HUES48 (cell line): ENCODE measurements around the gene BCAS3.

Experiments used
- H3K27ac ChIP-seq: one replicate; pipeline ENCODE4 v1.7.0; 2013; ENCODE audit warnings: low read depth, low read length, inconsistent platforms
- H3K27me3 ChIP-seq: 2 replicates; pipeline ENCODE4 v1.6.1; 2013; ENCODE audit warnings: mild to moderate bottlenecking, low read length; ENCODE audit not compliant: control insufficient read depth, insufficient read depth
- H3K36me3 ChIP-seq: 2 replicates; pipeline ENCODE4 v1.6.1; 2013; ENCODE audit warnings: low read length; ENCODE audit not compliant: control insufficient read depth, insufficient read depth
- H3K4me1 ChIP-seq: 2 replicates; pipeline ENCODE4 v1.6.1; 2013; ENCODE audit warnings: mild to moderate bottlenecking, low read length; ENCODE audit not compliant: control insufficient read depth, insufficient read depth
- H3K4me3 ChIP-seq: 2 replicates; pipeline ENCODE4 v1.5.1; 2013; ENCODE audit warnings: mild to moderate bottlenecking, low read depth, low read length
- H3K9ac ChIP-seq: 2 replicates; pipeline ENCODE4 v1.6.1; 2013; ENCODE audit warnings: mild to moderate bottlenecking, low read depth, low read length, moderate library complexity
- H3K9me3 ChIP-seq: 2 replicates; pipeline ENCODE4 v1.6.1; 2013; ENCODE audit warnings: low read length; ENCODE audit not compliant: control insufficient read depth, insufficient read depth

BCAS3 gene

GRCh38 chr17:61205931-61206330 is 528.3 kb downstream of the BCAS3 start:
- Histone ChIP-seq H3K27ac (no peak overlapping the region), H3K4me1 (peaks cover 19% of the 10 kb centered on the region), H3K36me3 (no peaks in the 10 kb centered on the region), H3K9me3 (no peaks in the 10 kb centered on the region), H3K4me3 (no peak overlapping the region), H3K27me3 (no peaks in the 10 kb centered on the region), H3K9ac (no peak overlapping the region)

- H3K4me3 ChIP-seq, result no peak overlapping the region
- H3K4me1 ChIP-seq, result peaks cover 29% of the 10 kb centered on the region
- H3K36me3 ChIP-seq, result no peaks in the 10 kb centered on the region
- H3K27ac ChIP-seq, result no peak overlapping the region
- no peak overlapping the region for H3K9ac ChIP-seq
- H3K27me3 ChIP-seq, result no peaks in the 10 kb centered on the region
- no peaks in the 10 kb centered on the region for H3K9me3 ChIP-seq
These were observed 529.3 kb downstream of the BCAS3 start for GRCh38 chr17:61206922-61207321.

GRCh38 chr17:61208301-61209105 is 530.9 kb downstream of the BCAS3 start:
- H3K4me1 ChIP-seq, result peaks cover 30% of the 10 kb centered on the region
- H3K27ac ChIP-seq, result no peak overlapping the region
- H3K27me3 ChIP-seq, result no peaks in the 10 kb centered on the region
- no peaks in the 10 kb centered on the region for H3K9me3 ChIP-seq
- H3K4me3 ChIP-seq, result no peak overlapping the region
- no peak overlapping the region for H3K9ac ChIP-seq
- no peaks in the 10 kb centered on the region for H3K36me3 ChIP-seq

DNA sequence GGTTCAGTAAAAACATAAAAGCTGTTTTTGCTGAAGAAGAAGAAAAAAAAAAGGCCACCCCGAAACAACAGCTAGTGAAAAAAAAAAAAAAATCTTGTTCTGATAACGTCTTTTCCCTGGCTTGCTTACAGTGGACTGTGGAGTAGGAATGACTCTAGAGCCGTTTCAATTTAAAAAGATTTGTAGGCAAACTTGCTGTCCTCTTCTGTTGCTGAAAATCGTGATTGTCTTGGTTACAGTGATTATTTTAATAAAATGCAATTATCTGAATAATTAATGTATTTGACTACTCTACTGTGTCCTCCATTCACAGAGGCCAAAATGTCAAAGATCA is 531.4 kb downstream of the BCAS3 start:
- no peaks in the 10 kb centered on the region for H3K27me3 ChIP-seq
- no peaks in the 10 kb centered on the region for H3K9me3 ChIP-seq
- no peak overlapping the region for H3K9ac ChIP-seq
- H3K4me3 ChIP-seq, result no peak overlapping the region
- peaks cover 24% of the 10 kb centered on the region for H3K4me1 ChIP-seq
- no peaks in the 10 kb centered on the region for H3K36me3 ChIP-seq
- no peak overlapping the region for H3K27ac ChIP-seq

DNA sequence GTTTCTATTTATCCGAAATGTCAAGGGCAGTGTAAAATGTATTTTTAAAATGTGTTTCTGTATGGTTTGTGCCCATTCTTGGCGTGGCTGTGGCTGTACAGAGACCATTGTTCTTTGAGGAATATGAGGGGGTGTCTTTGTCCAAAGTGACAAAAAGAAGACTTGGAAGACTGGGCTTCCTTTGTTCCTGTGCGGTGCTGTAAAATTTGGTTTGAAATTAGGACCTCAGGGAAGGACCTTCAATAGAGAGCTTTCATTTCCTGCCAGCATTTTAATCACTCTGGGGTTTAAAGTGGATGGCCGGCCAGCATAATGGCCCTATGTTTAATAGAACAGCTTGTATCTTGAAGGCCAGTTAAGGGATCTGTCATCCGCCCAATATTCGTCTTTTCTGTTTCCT is 531.9 kb downstream of the BCAS3 start:
- H3K27me3 ChIP-seq, result no peaks in the 10 kb centered on the region
- peaks cover 23% of the 10 kb centered on the region for H3K4me1 ChIP-seq
- H3K4me3 ChIP-seq, result no peak overlapping the region
- no peak overlapping the region for H3K27ac ChIP-seq
- H3K9ac ChIP-seq, result no peak overlapping the region
- no peaks in the 10 kb centered on the region for H3K36me3 ChIP-seq
- no peaks in the 10 kb centered on the region for H3K9me3 ChIP-seq

GRCh38 chr17:61211236-61211635 is 533.6 kb downstream of the BCAS3 start:
- Histone ChIP-seq H3K9me3 (no peaks in the 10 kb centered on the region), H3K27ac (no peak overlapping the region)

GRCh38 chr17:61212655-61213054 is 535.0 kb downstream of the BCAS3 start:
- Histone ChIP-seq H3K4me1 (peaks cover 23% of the 10 kb centered on the region), H3K27me3 (no peaks in the 10 kb centered on the region), H3K9ac (no peak overlapping the region), H3K36me3 (no peaks in the 10 kb centered on the region), H3K27ac (no peak overlapping the region), H3K4me3 (no peak overlapping the region), H3K9me3 (no peaks in the 10 kb centered on the region)

More at GRCh38 chr17:61211236-61211635, 533.6 kb downstream of the BCAS3 start:
- Histone ChIP-seq H3K27me3 (no peaks in the 10 kb centered on the region), H3K4me3 (no peak overlapping the region), H3K4me1 (peaks cover 23% of the 10 kb centered on the region), H3K9ac (no peak overlapping the region), H3K36me3 (no peaks in the 10 kb centered on the region)

DNA sequence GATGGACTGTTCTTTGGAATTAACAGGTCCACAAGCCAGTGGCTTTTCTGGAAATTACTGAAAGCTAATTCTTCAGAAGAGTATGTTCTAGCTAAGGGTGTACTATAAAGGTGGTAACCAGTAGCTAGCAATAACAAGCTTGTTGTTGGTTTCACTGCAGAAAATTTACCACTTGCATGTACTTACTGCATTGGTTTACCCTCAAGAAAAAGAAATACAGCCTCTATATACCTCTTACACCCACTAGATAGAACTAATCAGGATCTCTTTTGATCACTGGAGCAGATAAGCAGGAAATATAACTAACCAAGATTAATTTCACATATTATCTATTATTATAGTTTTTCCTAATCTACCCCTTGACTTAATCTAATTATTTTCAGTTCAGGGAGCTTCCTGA is 537.1 kb downstream of the BCAS3 start:
- no peaks in the 10 kb centered on the region for H3K36me3 ChIP-seq
- H3K9me3 ChIP-seq, result no peaks in the 10 kb centered on the region
- H3K9ac ChIP-seq, result no peak overlapping the region
- H3K4me1 ChIP-seq, result peaks cover 19% of the 10 kb centered on the region
- no peaks in the 10 kb centered on the region for H3K27me3 ChIP-seq
- no peak overlapping the region for H3K27ac ChIP-seq
- H3K4me3 ChIP-seq, result no peak overlapping the region

DNA sequence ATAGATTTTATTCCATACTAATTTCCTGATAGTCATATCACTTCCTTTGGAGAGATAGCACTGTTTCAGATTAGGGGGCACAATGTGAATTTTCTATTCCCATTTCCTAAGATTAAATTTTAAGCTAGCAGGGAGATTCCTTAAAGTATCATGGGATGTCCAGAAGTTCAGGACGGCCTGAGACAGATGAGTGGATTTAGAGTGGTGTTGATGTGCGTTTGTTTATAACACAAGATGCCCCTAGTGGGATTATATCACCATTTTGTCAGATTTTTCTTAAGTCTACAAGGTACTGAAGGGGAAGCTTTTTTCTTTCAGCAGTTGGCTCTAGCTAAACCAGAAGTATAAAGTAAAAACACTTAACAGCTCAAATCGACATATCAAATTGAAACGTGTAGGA is 538.4 kb downstream of the BCAS3 start:
- H3K36me3 ChIP-seq, result no peaks in the 10 kb centered on the region
- H3K9me3 ChIP-seq, result no peaks in the 10 kb centered on the region

GRCh38 chr17:61217878-61218437 is 540.3 kb downstream of the BCAS3 start:
- no peak overlapping the region for H3K4me3 ChIP-seq
- no peaks in the 10 kb centered on the region for H3K36me3 ChIP-seq
- H3K27me3 ChIP-seq, result no peaks in the 10 kb centered on the region
- H3K27ac ChIP-seq, result no peak overlapping the region
- no peaks in the 10 kb centered on the region for H3K9me3 ChIP-seq
- H3K9ac ChIP-seq, result no peak overlapping the region
- peaks cover 5% of the 10 kb centered on the region; the same call in 1 of the 2 replicates for H3K4me1 ChIP-seq

More for the DNA sequence above, 538.4 kb downstream of the BCAS3 start:
- no peak overlapping the region for H3K9ac ChIP-seq
- no peak overlapping the region for H3K27ac ChIP-seq
- no peaks in the 10 kb centered on the region for H3K27me3 ChIP-seq
- H3K4me1 ChIP-seq, result peaks cover 14% of the 10 kb centered on the region
- no peak overlapping the region for H3K4me3 ChIP-seq

- Histone ChIP-seq H3K9me3 (no peaks in the 10 kb centered on the region), H3K27me3 (no peaks in the 10 kb centered on the region), H3K36me3 (no peaks in the 10 kb centered on the region), H3K4me1 (peaks cover 5% of the 10 kb centered on the region; the same call in 1 of the 2 replicates), H3K9ac (no peak overlapping the region), H3K27ac (no peak overlapping the region), H3K4me3 (no peak overlapping the region)
These were observed 540.8 kb downstream of the BCAS3 start for GRCh38 chr17:61218438-61218837.
